Testis (tissue), 3 donors: ENCODE data around the gene HERPUD1. TPM values are rescaled to one million over a fixed set of nuclear protein-coding genes. Genes with fewer than 3 reads are reported as not detected.

Experiments used
- DNase-seq: peaks from one replicate; pipeline ENCODE4 v3.0.0-alpha.2; 2019
- H3K27ac ChIP-seq, 2 donors: fragments of 200-600 bp; sonication (generic); one replicate each; pipeline ENCODE4 v1.5.1; 2019
- H3K27me3 ChIP-seq: fragments of 200-600 bp; sonication (generic); one replicate; pipeline ENCODE4 v1.5.1; 2019
- H3K36me3 ChIP-seq: fragments of 200-600 bp; sonication (generic); one replicate; pipeline ENCODE4 v1.5.1; 2017; ENCODE audit warnings: low read depth; ENCODE audit errors: missing control alignments
- H3K4me1 ChIP-seq: fragments of 200-600 bp; sonication (generic); one replicate; pipeline ENCODE4 v1.5.1; 2019
- H3K4me3 ChIP-seq, 2 donors: fragments of 200-600 bp; sonication (generic); one replicate each; pipeline ENCODE4 v1.5.1; 2017 to 2019
- H3K9me3 ChIP-seq: fragments of 200-600 bp; sonication (generic); one replicate; pipeline ENCODE4 v1.5.1; 2017
- POLR2A ChIP-seq: fragments of 450-650 bp; IDR thresholded peaks from one replicate; pipeline ENCODE4 v1.6.1; 2017; ENCODE audit warnings: antibody characterized with exemption, mild to moderate bottlenecking, moderate library complexity
- WGBS, 2 donors: methylation state at CpG; one replicate each; pipeline ENCODE4 v1.1.5; 2018; 5-methylcytosine and 5-hydroxymethylcytosine counted together
- intact Hi-C: fragments of 100-400 bp; cut with DNase I; formaldehyde crosslinking; loops from one replicate; pipeline ENCODE4 v1.15.1; 2023; ENCODE audit warnings: low total_unique reads
- polyA plus RNA-seq: library from polyadenylated mRNA; stranded (reverse); fragments of 350-450 nt; fragmentation: Illumina TruSeq; extraction: RNeasy Lipid Tissue Mini Kit (QIAGEN cat#74804); gene quantifications from one replicate; pipeline ENCODE4 v1.2.3, GENCODE V29; 2014; ENCODE audit warnings: low read depth, low replicate concordance; ENCODE audit not compliant: insufficient read depth
- total RNA-seq, 2 donors: library from RNA; depleted of rRNA; stranded (reverse); fragments of >200 nt; gene quantifications; one replicate each; pipeline ENCODE4 v1.2.3, GENCODE V29; 2016
- TF ChIP-seq, protein P1 (sequence below), 3 experiments: fragments of 450-650 bp in 2 of 3; fragments of 200-600 bp in 1 of 3; sonication (generic) in 1 of 3; IDR thresholded peaks; one replicate each; pipeline ENCODE4 v1.5.1; 2016 to 2019; ENCODE audit warnings: antibody characterized with exemption in 3 of 3, mild to moderate bottlenecking in 2 of 3, moderate library complexity in 1 of 3

The HERPUD1 gene
- total and polyA plus RNA-seq, 3 donors from 2014 or later: 68.0 to 90.8 (median 88.9) TPM

DNA sequence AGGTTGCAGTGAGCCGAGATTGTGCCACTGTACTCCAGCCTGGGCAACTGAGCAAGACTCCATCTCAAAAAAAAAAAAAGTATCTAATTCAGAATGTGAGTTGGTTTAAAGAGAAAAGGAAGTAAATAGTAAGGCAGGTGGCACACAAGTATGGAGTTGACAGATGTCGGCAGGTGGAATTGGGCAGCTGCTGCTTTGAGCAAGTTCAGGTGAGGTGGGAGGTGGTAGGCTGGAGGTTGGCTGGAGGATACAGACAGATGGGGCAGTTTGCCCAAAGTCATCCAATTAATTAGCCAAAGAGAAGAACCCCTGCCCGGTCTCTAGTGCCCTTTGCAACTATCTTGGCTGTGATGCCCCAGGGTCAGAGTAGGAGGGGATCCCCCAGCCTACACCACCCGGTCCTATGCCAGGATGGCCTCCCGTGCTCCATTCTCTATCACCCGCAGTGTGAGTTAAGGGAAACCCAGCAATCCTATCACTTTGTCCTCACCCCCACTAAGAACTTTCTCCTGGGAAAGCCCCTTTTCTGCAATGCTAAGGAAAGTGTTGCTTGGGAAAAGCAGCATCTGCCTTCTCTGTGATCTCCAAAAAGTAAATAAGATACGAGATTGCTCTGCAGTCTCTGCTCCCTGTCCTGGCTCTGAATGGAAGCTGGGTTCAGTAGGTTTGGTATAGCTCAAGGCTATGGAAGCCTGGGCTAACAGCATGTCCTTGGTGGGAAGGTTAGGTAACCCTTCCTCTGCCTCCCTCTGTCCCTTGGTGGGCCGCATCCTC is 34.7 kb upstream of the HERPUD1 start:
- no peaks in the 10 kb centered on the region for H3K36me3 ChIP-seq
- no peak overlapping the region for H3K27ac ChIP-seq
- intact Hi-C loops: no loop called here
- H3K4me3 ChIP-seq: no peak overlapping the region
- no peak for DNase-seq
- H3K4me1 ChIP-seq: no peaks in the 10 kb centered on the region
- TF ChIP-seq, protein P1, sequence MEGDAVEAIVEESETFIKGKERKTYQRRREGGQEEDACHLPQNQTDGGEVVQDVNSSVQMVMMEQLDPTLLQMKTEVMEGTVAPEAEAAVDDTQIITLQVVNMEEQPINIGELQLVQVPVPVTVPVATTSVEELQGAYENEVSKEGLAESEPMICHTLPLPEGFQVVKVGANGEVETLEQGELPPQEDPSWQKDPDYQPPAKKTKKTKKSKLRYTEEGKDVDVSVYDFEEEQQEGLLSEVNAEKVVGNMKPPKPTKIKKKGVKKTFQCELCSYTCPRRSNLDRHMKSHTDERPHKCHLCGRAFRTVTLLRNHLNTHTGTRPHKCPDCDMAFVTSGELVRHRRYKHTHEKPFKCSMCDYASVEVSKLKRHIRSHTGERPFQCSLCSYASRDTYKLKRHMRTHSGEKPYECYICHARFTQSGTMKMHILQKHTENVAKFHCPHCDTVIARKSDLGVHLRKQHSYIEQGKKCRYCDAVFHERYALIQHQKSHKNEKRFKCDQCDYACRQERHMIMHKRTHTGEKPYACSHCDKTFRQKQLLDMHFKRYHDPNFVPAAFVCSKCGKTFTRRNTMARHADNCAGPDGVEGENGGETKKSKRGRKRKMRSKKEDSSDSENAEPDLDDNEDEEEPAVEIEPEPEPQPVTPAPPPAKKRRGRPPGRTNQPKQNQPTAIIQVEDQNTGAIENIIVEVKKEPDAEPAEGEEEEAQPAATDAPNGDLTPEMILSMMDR (IDR thresholded peaks at IDR 0.05): no peak
- no peak for TF ChIP-seq POLR2A
- no peaks in the 10 kb centered on the region for H3K27me3 ChIP-seq
- 67 to 76% methylated on average over 6 to 8 of the region's 8 CpGs for WGBS, 2 donors
- no peaks in the 10 kb centered on the region for H3K9me3 ChIP-seq

DNA sequence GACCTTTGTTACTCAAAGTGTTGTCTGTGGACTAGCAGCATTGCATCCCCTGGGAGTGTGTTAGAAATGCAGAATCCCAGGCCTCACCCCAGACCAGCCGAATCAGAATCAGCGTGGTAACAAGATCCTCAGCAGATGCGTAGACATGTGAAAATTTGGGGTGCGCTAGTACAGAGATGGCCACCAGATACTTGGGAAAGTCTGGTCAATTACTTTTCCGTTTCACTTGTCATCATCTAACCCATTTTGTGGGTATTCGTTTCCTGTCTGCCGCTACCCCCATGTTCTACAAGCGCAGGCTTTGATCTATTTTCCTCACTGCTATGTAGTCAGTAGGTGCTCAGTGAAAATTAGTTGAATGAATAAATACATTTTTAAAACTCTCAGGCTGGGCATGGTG is 33.1 kb upstream of the HERPUD1 start:
- WGBS, 2 donors: 87 to 91% methylated on average over 8 of the region's 8 CpGs
- intact Hi-C loops: no loop called here
- no peak overlapping the region for H3K27ac ChIP-seq
- H3K4me3 ChIP-seq: no peak overlapping the region
- no peaks in the 10 kb centered on the region for H3K9me3 ChIP-seq
- DNase-seq: no peak
- H3K4me1 ChIP-seq: no peaks in the 10 kb centered on the region
- H3K27me3 ChIP-seq: no peaks in the 10 kb centered on the region
- no peaks in the 10 kb centered on the region for H3K36me3 ChIP-seq
- TF ChIP-seq POLR2A: no peak
- TF ChIP-seq, protein P1 (IDR thresholded peaks at IDR 0.05): no peak

- Histone ChIP-seq H3K27ac (no peak overlapping the region), H3K4me1 (no peaks in the 10 kb centered on the region), H3K4me3 (no peak overlapping the region), H3K9me3 (no peaks in the 10 kb centered on the region), H3K36me3 (no peaks in the 10 kb centered on the region), H3K27me3 (no peaks in the 10 kb centered on the region)
- WGBS, 2 donors: 95 to 100% methylated on average over 2 of the region's 2 CpGs
- no peak for TF ChIP-seq POLR2A
- TF ChIP-seq, protein P1 (IDR thresholded peaks at IDR 0.05): no peak
- intact Hi-C loops: no loop called here
- no peak for DNase-seq
These were observed 28.1 kb upstream of the HERPUD1 start for GRCh38 chr16:56903866-56904265.

DNA sequence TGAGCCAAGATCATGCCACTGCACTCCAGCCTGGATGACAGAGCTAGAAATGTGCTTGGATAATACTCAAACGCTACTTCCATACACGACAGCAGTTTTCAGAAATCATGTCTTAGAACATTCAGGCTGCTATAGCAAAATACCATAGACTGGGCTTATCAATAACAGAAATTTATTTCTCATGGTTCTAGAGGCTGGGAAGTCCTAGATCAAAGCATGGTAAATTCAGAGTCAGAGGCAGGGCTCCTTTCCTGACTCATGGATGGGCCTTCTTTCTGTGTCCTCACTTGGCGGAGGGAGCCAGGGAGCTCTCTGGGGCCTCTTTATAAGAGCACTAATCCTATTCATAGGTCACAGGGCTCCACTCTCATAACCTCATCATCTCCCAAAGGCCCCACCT is 24.5 kb upstream of the HERPUD1 start:
- H3K36me3 ChIP-seq: no peaks in the 10 kb centered on the region
- TF ChIP-seq POLR2A: no peak
- TF ChIP-seq, protein P1 (IDR thresholded peaks at IDR 0.05): no peak
- no peak for DNase-seq
- no peaks in the 10 kb centered on the region for H3K9me3 ChIP-seq
- H3K4me1 ChIP-seq: peaks cover 5% of the 10 kb centered on the region
- WGBS, 2 donors: 91 to 96% methylated on average over 3 of the region's 3 CpGs
- intact Hi-C loops: no loop called here
- no peak overlapping the region for H3K4me3 ChIP-seq
- no peak overlapping the region for H3K27ac ChIP-seq
- no peaks in the 10 kb centered on the region for H3K27me3 ChIP-seq

DNA sequence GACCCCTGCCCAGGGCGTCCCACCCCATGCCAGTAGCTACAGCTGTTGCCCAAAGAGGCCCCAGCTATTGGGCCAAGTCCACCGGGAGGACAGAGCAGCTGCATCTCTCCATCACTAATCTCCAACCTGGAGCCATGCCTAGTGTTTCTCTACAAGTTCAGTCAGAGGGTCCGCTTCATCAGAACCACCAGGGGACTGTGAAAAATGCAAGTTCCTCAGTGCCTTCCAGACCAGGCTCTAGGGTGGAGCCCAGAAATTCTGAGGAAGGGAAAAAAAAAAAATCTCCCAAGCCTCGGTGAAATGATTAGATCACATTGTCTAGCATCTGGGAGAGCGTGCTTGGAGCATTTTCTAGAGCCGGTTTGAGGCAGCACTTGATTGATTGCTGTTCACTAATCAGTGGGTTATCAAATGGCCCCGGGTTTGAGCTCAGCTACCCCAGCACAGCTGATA is 22.4 kb upstream of the HERPUD1 start:
- Histone ChIP-seq H3K9me3 (no peaks in the 10 kb centered on the region), H3K27me3 (no peaks in the 10 kb centered on the region), H3K36me3 (no peaks in the 10 kb centered on the region), H3K4me3 (no peak overlapping the region), H3K27ac (no peak overlapping the region), H3K4me1 (peaks cover 5% of the 10 kb centered on the region)
- 68 to 82% methylated on average over 6 to 7 of the region's 7 CpGs for WGBS, 2 donors
- DNase-seq: no peak
- TF ChIP-seq POLR2A: no peak
- TF ChIP-seq, protein P1 (IDR thresholded peaks at IDR 0.05): no peak
- intact Hi-C loops: no loop called here
